ENCODE measurements around the gene PXDC1.
"Not testable (repeated sequence)": the region's sequence is repeated elsewhere in the genome, so short reads cannot be mapped to it uniquely, and the experiment has no call there.

PXDC1 gene

DNA sequence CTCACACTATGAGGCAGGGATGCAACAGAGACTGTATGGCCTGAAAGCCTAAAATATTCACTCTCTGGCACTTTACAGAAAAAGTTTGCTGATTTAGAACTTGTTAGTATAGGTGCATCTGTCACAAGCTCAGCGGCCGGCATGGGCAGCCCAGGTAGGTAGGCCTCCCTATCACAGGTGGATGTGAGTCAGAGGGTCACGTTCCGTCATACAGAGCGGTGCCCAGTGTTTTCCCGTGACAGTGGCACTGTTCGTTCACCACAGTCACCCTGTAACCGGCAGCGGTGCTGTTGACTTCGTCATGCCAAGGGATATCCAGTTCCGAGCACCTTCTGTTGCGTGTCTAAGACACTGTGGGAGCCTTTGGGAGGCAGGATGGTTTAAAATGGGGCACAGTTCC is 32.9 kb upstream of the PXDC1 start:
- in situ Hi-C loops (cut with MboI; ENCODE audit: low sequenced_read_pairs): no loop called here

DNA sequence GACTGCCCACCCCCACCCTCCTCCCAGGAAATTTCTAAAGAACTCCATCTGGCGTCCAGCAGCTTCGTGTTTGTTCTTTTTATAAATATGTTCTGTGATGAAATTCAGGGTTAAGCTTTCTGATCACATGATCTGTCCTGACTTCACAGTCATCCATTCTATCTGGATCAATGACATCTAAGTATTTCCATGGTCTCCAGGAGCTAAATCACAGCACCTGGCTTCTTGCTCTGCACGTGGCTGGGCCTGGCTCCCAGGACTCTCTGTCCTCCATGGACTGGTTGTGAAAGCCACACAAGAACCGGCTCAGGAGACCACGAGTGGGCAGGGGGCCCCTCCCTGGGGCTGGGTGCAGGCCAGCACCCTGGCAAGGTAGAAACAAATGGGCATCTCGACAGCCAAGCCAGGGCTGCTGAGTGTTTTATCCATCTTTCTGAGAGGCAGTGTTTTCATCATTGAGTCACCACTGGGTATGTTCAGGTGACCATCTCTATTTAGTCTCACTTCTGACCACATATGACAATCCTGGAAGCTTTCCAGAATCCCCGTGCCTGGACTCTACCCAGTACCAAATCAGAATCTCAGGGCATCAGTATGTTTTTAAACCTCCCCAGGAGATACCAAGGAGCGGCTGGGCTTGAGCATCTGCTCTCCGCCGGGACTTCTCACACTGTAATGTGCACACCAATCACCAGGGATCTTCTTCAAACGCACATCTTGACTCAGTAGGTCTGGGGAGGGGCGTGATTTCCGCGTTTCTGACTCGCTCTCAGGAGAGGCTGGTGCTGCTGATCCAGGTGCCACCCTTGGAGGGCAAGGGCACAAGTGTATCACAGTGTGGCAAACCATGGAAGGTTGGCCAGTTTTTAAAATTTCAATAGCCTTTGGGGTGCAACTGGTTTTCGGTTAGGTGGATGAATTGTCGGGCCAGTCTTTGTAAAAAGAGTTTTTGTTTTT is 31.6 kb upstream of the PXDC1 start:
- in situ Hi-C loops (cut with MboI; ENCODE audit: low sequenced_read_pairs): no loop called here

DNA sequence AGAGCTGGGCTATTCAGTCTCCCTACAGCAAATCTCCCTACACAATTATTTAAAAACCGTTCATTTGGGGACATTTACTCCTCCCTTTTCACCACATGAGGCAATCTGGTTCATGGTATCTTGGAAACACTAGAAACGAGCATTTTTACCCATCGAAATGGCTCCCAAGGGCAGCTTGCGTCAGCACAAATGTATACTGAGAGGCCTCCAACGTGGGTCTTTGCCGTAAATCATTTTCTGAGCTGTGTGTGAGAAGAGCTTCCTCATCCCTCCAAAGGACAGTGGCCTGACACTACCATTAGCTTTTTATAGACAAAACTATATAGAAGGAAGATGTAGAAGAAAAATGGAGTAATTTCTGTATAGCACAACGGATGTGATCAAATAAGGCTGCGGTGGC is 30.0 kb upstream of the PXDC1 start:
- in situ Hi-C loops (cut with MboI; ENCODE audit: low sequenced_read_pairs): no loop called here

DNA sequence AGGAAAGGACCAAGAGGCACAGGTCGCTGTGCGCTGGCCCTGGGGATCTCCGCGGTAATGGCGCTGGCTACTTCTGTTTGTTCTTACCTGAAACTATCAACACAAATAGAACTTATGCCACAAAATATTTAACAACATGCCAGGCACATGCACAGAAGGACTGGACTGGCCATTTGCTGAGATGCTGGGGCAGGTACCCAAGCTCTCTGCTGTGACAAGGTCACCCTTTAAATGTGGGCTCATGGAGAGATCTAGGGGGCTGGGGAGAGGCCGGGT is 28.0 kb upstream of the PXDC1 start:
- in situ Hi-C loops (cut with MboI; ENCODE audit: low sequenced_read_pairs): no loop called here

DNA sequence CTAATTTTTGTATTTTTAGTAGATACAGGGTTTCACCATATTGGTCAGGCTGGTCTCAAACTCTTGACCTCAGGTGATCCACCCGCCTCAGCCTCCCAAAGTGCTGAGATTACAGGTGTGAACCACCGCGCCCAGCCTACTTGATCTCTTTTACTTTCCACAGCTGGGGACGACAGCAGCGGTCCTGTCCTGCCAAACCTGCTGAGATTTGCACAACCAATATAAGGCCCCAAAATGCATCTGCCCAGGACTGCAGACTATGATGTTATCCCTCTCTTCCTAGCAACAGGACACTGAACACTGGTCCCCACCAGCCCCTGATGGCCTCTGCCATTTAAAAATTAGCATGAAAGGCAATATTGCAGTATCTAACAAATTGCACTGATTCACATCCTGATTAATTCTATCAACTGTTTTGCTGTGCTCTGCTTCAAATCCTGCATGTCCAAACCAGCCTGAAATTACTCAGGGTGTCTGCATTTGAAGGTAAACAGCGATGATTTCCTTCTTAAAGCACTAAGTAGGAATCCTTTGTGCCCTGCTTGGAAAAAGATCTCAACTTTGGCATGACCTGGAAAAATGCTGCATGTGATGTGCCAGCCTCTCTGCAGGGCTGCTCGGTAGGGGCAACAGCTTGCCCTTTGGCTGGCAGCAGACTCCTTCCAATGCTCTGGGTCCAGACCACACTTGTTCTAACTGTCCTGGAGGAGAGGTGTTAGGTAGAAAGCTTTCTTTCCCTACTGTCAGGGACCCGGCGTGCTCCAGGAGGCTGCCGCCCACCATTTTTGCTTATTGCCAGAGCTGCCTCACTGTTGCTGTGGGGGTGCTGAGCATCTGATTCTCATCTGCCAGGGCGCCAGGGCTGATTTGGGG is 27.4 kb upstream of the PXDC1 start:
- in situ Hi-C loops (cut with MboI; ENCODE audit: low sequenced_read_pairs): no loop called here

DNA sequence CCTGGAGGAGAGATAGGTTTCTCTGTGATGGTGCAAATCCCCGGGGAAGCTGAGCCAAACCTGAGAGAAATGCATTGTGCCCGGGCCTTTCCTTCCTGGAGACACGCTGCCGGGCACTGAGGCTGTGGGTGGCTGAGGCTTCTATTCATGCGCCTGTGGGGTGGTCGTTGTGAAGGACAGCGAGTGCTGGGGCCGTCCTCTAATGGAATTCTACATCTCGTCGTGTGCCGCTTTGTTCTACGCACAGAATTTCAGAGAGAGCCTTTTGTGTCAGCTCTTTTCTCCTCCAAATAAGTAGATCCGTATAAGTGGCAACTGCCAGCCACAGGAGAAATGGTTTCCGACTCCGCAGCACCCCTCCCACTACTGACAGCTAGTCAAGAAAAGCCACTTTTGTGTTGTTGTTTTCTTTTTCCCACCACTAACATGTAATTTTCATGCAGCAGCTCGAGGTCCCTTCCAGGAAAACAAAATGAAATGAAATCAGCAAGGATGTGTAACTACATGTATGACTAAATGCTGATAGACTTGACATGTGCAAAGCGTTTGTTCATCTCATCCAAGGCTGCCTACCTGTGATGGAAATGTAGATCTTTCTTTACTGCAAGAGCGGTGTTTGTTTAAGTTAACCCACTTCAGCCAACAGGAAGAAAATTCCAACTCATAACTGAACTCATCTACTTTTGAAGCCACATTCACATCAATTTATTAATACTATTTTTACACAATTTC is 26.4 kb upstream of the PXDC1 start:
- in situ Hi-C loops (cut with MboI; ENCODE audit: low sequenced_read_pairs): no loop called here

DNA sequence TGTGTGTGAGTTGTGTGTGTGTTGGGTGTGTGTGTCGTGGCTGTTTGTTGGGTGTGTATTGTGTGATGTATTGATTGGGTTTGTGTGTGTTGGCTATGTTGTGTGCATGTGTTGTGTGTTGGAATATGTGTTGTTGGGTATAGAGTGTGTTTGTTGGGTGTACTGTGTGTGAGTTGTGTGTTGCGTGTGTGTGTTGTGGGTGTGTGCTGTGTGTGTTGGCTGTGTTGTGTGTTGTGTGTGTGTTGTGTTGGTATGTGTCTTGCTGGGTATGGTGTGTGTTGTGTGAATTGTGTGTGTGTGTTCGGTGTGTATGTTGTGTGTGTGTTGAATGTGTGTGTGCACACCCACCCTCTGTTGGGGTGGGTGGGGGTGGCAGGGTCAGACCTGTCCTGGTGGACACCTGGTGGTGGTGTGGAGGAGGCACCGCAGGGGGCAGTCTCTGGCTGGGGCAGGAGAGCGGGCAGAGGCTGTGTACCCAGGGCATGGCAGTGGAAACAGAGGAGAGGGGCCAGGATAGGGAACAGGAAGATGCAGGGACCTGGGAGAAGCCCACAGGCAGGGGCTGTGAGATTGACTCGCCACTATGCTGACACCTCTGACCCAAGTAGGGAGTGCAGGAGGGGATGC is 25.5 kb upstream of the PXDC1 start:
- in situ Hi-C loops (cut with MboI; ENCODE audit: low sequenced_read_pairs): no loop called here

DNA sequence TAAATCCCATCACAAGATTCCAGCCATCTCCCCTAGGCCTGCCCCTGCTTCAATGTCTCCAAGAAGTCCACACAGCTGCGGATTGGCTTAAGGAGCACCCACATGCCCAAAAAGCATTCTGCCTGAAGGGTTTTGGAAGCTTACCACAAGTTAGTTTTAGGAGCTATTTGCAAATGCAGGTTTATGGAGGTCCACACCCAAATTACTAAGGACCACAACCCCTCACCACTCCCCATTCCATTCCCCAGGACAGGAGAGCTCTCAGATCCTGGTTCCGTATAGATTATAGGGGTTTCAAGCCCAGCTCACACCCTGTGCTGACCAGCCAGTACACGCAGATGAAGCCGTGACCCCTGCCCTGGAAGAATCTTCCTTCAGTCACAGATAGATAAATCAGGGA is 24.3 kb upstream of the PXDC1 start:
- in situ Hi-C loops (cut with MboI; ENCODE audit: low sequenced_read_pairs): no loop called here

DNA sequence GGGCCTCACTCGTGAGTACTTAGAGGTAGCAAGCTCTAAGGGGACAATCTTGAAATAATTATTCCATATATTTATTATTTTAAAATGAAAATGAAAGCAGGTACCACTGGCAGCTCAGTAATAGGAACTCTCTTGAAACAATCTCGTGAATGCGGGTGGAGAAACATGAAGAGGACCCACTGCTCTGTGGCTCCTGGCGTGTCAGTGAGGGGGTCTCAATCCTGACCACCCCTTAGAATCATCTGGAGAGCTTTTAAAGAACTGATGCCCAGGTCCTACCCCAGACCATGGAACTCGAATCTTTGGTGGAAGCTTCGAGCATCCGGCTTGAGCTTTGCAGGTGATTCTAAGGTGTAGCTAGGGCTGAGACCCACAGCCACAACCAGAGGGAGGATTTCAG is 23.9 kb upstream of the PXDC1 start:
- in situ Hi-C loops (cut with MboI; ENCODE audit: low sequenced_read_pairs): no loop called here

DNA sequence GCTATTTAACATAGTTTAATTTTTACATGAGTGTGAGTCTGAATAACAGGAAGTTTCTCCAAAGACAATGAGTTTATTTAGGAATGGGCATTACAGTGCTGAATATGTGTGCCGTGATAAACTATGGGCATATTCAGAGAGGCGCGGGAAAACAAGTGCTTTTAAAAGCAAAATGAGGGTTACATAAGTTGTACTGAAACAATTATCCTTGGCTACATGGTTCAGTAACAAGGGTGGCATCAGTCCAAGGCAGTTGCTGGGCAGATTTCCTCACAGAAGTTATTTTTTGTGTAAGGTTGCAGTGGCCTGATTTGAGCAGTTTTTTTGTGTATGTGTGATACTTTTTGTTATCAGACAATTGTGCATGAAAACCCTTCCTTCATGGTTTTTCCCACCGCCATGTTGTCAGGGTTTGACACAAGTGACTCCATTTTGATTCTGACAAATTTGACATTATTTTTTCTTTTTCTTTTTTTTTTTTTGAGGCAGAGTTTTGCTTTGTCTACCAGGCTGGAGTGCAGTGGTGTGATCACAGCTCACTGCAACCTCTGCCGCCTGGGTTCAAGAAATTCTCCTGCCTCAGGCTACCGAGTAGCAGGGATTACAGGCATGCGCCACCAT is 22.3 kb upstream of the PXDC1 start:
- in situ Hi-C loops (cut with MboI; ENCODE audit: low sequenced_read_pairs): no loop called here

DNA sequence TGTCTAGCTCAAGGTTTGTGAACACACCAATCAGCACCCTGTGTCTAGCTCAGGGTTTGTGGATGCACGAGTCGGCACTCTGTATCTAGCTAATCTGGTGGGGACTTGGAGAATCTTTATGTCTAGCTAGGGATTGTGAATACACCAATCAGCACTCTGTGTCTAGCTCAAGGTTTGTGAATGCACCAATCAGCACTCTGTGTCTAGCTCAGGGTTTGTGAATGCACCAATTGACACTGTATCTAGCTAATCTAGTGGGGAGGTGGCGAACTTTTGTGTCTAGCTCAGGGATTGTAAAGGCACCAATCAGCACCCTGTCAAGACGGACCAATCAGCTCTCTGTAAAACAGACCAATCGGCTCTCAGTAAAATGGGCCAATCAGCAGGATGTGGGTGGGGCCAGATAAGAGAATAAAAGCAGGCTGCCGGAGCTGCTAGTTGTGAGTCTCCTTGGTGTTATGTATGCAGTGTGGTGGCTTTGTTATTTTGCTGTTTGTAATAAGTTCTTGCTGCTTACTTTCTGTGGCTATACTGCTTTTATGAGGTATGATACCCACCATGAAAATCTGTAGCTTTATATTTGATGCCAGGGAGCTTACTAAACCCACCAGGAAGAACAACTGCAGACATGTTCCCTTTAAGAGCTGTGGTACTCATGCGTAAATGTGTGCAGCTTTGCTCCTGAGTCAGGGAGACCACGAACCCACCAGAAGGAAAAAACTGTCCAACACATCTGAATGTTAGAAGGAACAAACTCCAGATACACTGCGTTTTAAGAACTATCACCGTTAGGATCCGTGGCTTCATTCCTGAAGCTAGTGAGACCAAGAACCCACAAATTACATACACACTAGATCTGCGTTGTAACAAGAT is 20.9 kb upstream of the PXDC1 start:
- in situ Hi-C loops (cut with MboI; ENCODE audit: low sequenced_read_pairs): not testable (repeated sequence)

DNA sequence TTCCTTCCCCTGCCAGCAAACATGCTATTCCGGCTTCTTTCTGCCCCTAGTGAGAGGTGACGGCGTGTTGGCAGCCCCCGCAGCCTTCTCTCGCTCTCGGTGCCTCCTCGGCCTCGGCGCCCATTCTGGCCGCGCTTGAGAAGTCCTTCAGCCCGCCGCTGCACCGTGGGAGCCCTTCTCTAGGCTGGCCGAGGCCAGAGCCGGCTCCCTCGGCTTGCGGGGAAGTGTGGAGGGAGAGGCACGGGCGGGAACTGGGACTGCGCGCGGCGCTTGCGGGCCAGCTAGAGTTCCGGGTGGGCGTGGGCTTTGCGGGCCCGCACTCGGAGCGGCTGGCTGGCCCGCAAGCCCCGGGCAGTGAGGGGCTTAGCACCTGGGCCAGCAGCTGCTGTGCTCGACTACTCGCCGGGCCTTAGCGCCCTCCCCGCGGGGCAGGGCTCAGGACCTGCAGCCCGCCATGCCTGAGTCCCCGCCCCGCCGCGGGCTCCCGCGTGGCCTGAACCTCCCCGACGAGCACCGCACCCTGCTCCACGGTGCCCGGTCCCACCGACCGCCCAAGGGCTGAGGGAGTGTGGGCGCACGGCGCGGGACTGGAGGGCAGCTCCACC is 20.0 kb upstream of the PXDC1 start:
- in situ Hi-C loops (cut with MboI; ENCODE audit: low sequenced_read_pairs): no loop called here

DNA sequence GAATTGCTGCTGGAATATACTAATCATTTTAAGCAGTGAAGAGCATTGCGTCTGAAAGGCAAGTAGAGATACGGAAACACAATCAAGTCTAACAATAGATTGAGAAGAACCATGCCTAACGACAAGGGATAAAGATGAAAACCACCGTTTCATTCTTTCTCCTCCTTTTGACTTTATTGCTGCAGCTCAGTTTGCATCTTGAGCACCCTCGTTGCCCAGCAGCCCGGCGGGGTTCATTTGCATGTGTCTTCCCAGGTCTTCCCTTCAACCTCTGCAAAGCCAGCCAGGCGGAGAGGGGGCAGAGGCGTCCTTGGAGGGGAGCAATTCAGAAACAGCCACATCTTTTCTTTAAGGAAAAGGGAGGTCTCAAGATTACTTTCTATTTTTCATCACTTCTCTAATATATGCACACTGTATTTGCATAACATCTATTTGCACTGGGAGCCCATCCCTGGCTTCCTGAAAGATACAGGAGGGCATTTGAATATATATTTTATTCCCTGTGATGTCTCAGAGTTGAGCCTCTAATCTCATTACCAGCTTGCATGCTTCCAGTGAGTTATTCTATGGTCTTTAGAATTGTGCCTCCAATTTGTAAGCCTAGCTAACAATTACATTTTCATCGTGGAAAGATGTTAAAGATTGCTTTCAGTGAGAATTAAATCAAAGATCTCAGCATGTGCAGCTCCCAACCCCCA is 18.7 kb upstream of the PXDC1 start:
- in situ Hi-C loops (cut with MboI; ENCODE audit: low sequenced_read_pairs): no loop called here

DNA sequence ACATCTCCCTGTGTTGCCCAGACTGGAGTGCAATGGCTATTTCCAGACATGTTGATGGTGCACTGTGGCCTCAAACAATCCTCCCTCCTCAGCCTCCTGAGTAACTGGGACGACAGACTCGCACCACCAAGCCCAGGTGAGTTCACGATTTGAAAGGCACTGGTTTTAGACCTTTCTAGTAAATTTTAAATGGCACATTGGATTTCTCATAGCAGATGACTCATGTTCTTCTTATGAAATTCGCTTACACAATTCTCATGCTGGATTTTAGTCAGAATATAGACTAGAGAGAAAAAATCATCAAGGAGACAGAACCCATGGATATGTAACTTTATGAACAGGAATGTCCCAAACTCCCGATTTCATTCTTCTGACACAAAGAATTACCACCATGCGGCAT is 18.1 kb upstream of the PXDC1 start:
- in situ Hi-C loops (cut with MboI; ENCODE audit: low sequenced_read_pairs): no loop called here

DNA sequence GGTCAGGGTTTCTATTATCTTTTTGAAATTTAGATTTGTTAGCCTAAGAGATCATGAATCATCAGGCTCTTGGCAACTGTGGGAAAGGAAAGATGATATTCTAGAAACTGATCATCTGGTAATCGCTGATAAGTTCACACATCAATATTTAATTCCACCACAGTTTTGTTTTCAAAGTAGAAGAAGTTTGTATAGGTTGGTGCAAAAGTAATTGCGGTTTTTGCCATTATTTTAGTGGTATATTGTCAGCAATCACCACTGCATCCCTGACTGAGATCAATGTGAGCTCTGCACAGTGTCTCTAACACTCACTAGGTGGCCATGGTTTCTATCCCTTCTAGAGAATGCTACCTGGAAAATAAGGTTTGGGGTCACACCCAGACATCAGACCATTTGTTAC is 17.0 kb upstream of the PXDC1 start:
- in situ Hi-C loops (cut with MboI; ENCODE audit: low sequenced_read_pairs): no loop called here

DNA sequence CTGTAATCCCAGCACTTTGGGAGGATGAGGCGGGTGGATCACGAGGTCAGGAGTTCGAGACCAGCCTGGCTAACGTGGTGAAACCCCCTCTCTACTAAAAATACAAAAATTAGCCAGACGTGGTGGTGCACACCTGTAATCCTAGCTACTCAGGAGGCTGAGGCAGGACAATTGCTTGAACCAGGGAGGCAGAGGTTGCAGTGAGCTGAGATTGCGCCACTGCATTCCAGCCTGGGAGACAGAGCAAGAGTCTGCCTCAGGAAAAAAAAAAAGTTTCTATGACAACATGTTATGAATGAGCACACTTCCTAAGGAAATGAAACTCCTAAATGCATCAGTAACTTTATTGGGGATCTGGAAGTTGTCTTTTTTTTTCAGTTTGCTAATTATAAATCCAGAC is 16.0 kb upstream of the PXDC1 start:
- in situ Hi-C loops (cut with MboI; ENCODE audit: low sequenced_read_pairs): not testable (repeated sequence)

DNA sequence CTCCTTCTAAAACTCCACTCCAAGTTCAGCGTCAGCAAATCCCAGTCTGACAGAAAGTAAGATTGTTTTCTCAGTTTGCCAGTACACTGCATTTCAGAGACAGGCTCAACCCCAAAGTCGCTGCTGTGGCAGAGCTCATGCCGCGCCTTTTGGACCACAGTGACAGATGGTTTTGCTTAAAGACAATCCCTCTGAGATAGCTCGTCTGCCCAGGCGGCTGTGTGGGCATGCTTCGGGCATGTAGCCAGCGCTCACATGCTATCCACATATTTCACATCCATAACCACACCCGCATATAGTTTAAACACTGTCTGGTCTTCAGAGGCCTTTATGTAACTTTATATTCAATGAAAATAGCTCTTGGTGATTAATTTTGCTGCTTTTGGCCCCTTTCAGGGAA is 14.7 kb upstream of the PXDC1 start:
- in situ Hi-C loops (cut with MboI; ENCODE audit: low sequenced_read_pairs): no loop called here

DNA sequence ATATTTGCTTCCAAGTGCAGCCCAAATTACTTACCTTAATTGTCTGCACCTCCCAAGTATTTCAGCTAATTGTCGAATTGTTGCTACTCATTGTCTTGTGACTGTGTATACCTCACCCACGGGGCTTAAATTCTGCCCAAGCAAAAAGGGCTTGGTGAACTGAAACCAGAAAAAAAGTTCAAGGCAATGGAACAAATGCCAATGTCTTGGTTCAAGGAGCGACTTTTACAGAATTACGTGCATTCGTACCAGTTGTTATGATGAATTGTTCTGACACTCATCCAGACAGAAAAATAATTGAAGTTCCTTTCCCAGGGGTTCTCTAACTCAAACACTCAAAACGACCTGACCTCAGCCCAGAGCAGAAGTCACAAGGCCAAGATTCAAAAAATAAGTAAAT is 13.9 kb upstream of the PXDC1 start:
- in situ Hi-C loops (cut with MboI; ENCODE audit: low sequenced_read_pairs): no loop called here

All from hTERT RPE-1 (cell line).